Fibroblast of mammary gland (primary cell): Measurements from ENCODE around the gene PPP2R5B.

ENCODE experiments used
- DNase-seq: peaks from one replicate; pipeline ENCODE4 v3.0.0-alpha.2; 2010; ENCODE audit warnings: low read depth
- H3K4me3 ChIP-seq: 2 replicates; pipeline ENCODE4 v1.5.1; 2011; ENCODE audit warnings: low read depth, mild to moderate bottlenecking, low read length, moderate library complexity; ENCODE audit not compliant: control insufficient read depth
- CTCF ChIP-seq: conservative IDR thresholded peaks from 2 replicates; pipeline ENCODE4 v1.5.1; 2011; ENCODE audit warnings: low read depth, low read length, inconsistent platforms; ENCODE audit not compliant: control insufficient read depth, insufficient read depth

Gene PPP2R5B

DNA sequence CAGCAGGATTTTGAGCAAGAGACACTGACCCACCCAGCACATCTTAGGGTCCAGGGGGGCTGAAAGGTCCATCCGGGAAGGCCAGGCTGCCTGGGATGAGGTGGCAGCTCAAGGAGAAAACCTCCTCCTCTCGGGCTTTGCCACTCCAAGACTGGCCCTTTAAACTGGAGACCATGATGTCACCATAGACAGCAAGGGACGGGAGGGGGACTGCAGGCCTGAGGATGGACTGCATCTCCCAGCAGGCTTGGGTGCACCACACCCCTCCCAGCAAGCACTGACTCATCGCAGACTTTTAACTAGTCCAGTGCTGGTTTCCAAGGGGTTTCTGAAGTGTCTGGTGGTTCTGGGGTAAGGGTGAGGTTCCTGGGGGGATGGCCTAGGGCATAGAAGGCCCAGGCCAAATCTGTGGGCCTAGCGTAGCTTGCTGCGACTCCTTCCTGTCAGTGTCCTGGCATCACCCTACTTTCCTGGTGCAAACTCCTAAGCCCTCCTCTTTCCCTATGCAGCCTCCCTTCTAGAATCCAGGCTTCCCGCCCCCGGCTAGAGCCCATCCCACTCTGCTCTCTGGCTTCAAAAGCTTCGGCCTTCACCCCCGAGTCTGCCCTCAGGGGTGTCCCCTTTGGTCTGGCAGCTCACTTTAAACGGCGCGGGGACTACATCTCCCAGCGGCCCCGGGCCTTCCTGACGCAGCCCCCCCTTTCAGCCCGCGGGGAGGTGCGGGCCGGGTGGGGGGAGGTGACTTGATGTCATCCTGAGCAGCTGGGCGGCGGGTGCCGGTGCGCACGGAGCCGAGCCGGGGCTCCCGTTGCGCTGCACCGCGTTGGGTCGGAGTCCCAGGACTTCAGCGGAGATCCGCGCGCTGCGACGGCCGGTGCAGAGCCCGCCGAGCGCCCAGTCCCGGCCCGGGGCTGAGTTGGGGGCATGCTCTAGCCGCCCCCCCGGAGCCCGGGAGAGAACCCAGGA lies at the start of gene PPP2R5B:
PPP2R5B (plus strand) TSS at position 746 of the 966 bp plus-strand sequence. CDS start 1,046 bp downstream, outside the sequence.
- DNase-seq = peak; percentile 93
- no peak for TF ChIP-seq CTCF
- H3K4me3 ChIP-seq = peak within 1 kb of the TSS; percentile 74

DNA sequence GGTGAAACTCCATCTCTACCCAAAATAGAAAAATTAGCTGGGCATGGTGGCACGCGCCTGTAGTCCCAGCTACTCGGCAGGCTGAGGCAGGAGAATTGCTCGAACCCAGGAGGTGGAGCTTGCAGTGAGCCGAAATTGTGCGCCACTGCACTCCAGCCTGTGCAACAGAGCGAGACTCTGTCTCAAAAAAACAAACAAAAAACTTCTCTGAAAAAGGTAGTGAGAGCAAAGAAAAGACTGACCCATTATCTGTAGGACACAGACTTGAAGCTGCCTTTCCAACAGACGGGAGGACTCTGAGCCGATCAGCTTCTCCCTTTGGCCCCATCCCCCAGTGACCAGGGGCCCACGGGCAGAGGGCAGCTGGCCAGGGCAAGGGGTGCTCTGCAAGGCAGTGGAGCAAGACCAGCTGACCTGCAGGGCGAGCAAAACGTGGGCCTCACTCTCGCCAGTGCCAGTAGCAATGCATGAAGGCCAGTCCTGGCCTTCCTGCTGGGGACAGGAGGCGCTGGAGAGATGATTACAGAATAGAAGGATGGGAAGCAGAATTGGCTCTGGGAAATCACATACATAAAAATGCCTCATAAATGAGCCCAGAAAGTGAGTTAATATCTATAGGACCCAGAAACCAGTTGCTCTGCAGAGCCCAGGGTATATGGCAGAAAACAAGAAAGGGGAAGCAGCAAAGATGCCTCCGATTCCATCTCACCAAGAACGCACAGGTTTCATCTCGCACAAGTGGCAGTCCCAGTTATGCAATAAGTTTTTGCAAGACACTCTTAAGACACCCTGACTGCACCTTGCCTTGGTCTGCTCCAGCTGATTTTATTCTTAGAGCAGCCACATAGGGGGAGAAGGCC lies 48.9 kb upstream of the PPP2R5B start:
- no peak for DNase-seq
- H3K4me3 ChIP-seq = peak overlapping the region; percentile 95
- TF ChIP-seq CTCF = peak; percentile 7

DNA sequence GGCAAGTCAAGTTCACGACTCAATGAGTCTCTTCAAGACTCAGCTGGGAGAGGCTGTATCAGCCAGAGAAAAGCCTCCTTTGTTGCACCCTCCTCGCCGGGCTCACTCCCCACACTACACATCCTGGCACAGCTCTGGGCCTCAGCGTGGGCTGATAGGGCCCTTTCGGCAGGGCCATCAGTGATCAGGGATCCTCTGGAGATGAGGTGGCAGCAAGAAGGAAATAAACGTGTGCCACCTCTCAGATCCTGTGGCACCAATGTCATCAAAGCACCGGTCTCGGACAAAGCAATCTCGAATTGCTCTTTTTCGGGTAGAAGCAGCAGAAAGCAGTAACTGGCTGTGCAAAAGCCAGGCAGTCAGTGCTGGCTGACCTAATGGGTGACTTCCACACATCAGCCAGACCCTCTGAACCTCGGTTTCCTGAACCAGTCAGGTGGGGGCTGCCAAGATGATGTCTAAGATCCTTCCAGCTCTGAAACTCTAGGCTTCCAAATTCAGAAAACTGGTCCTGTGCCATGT lies 48.2 kb upstream of the PPP2R5B start:
- DNase-seq = no peak
- TF ChIP-seq CTCF = no peak
- H3K4me3 ChIP-seq = peak overlapping the region; percentile 95

GRCh38 chr11:64876835-64877341 lies 47.6 kb upstream of the PPP2R5B start:
- no peak for DNase-seq
- TF ChIP-seq CTCF = no peak
- peak overlapping the region; percentile 95 for H3K4me3 ChIP-seq

- peak overlapping the region; percentile 95 for H3K4me3 ChIP-seq
- no peak for TF ChIP-seq CTCF
- no peak for DNase-seq
These were observed 46.9 kb upstream of the PPP2R5B start for GRCh38 chr11:64877390-64878222.

- no peak for DNase-seq
- no peak for TF ChIP-seq CTCF
- peak overlapping the region; percentile 95 for H3K4me3 ChIP-seq
These were observed 46.3 kb upstream of the PPP2R5B start for GRCh38 chr11:64878223-64878493.
